ENCODE results near the gene SEMA6D. TPM values are rescaled to one million over a fixed set of nuclear protein-coding genes. Genes with fewer than 3 reads are reported as not detected.

SEMA6D gene
- polyA plus RNA-seq (2012; rRNA removed): 0.30 and 0.47 TPM in 2 replicates
- 0.37 and 0.50 TPM in 2 replicates for polyA plus RNA-seq (2012; cell fraction: cytosol; rRNA removed)
- 0.60 and 0.94 TPM in 2 replicates for polyA plus RNA-seq (2012; cell fraction: nucleus; rRNA removed)

- peak within 1 kb of the TSS; percentile 45 to 64 for H3K4me3 ChIP-seq (ENCODE audit: low read depth in 2 of 2, low read length in 1 of 2)
- H3F3A ChIP-seq (replicated peaks; ENCODE audit: insufficient read depth): no peaks in the 10 kb centered on the region
- peak; percentile 93 for DNase-seq
- ChIA-PET CTCF (interaction anchor here (0.6 to 5.2 kb wide), 39 partner anchors 8 to 568 kb away, joined by 3 to 40 read pairs (median 4); no protein-coding TSS in a partner anchor), POLR2A (interaction anchor here (0.5 to 2.3 kb wide), 5 partner anchors 10 to 824 kb away, joined by 3 to 5 read pairs (median 3); no protein-coding TSS in a partner anchor)
- H3K4me1 ChIP-seq (ENCODE audit: control insufficient read depth in 1 of 2, insufficient read depth in 2 of 2, low read depth in 1 of 2, low read length in 1 of 2): peaks cover 6 to 8% of the 10 kb centered on the region in 2 experiments; a peak in 3 of 4 replicates
- no peaks in the 10 kb centered on the region for H3K9me3 ChIP-seq
- H4K20me1 ChIP-seq (ENCODE audit: insufficient read depth): no peaks in the 10 kb centered on the region
- H3K4me2 ChIP-seq: peak within 1 kb of the TSS; percentile 87
- peak within 1 kb of the TSS; percentile 59; the same call in 1 of the 2 replicates for H2AFZ ChIP-seq (ENCODE audit: low read depth)
- no peaks in the 10 kb centered on the region for H3K36me3 ChIP-seq (replicated peaks in 1 of 2; ENCODE audit: control insufficient read depth in 1 of 2, insufficient read depth in 2 of 2, low read length in 1 of 2)
- TF ChIP-seq MXI1 (IDR thresholded peaks at IDR 0.05; ENCODE audit: low read depth, low read length) (0 out of 2 replicates have a peak, but pooled peaks have one; percentile 50), CTCF (IDR thresholded peaks at IDR 0.05) (peak; percentile 33), RAD21 (IDR thresholded peaks at IDR 0.05; ENCODE audit: low read length) (peak; percentile 42), SMC3 (IDR thresholded peaks at IDR 0.05; ENCODE audit: low read depth, low read length) (peak; percentile 36; the same call in 1 of the 2 replicates), NFIC (IDR thresholded peaks at IDR 0.05; ENCODE audit: borderline replicate concordance) (no peak)
- peak within 1 kb of the TSS in 1 of 2 experiments; percentile 11; a peak in 1 of 4 replicates for H3K27ac ChIP-seq (ENCODE audit: low read depth in 2 of 2, low read length in 1 of 2)
- no peaks in the 10 kb centered on the region for H3K79me2 ChIP-seq (ENCODE audit: insufficient read depth)
- peaks cover 57% of the 10 kb centered on the region for H3K27me3 ChIP-seq (ENCODE audit: insufficient read depth)
- no peak within 1 kb of the TSS for H3K9ac ChIP-seq
- 13% methylated on average over 13 of the region's 40 CpGs for WGBS (ENCODE audit: low lambda C conversion rate)
- H3K9me2 ChIP-seq: no peaks in the 10 kb centered on the region
These were observed at the start of gene SEMA6D for GRCh38 chr15:47717036-47717612. SEMA6D (plus strand) TSS chr15:47717505; CDS start chr15:47759799, 42,294 bp downstream.

GRCh38 chr15:47669221-47669620 is 48.1 kb upstream of the SEMA6D start:
- no peaks in the 10 kb centered on the region for H3K9me2 ChIP-seq
- H3K9ac ChIP-seq: no peak overlapping the region
- H3K4me1 ChIP-seq (ENCODE audit: control insufficient read depth in 1 of 2, insufficient read depth in 2 of 2, low read depth in 1 of 2, low read length in 1 of 2): peaks cover 0 to 12% of the 10 kb centered on the region in 2 experiments; a peak in 2 of 4 replicates
- H3K4me2 ChIP-seq: no peak overlapping the region
- TF ChIP-seq FOXJ3 (CRISPR knock-in tag; IDR thresholded peaks at IDR 0.05) (no peak), RCOR1 (IDR thresholded peaks at IDR 0.05; ENCODE audit: low read length) (no peak), CHD2 (IDR thresholded peaks at IDR 0.05; ENCODE audit: low read length, partially characterized antibody) (no peak), JUND (IDR thresholded peaks at IDR 0.05) (no peak), MEF2A (IDR thresholded peaks at IDR 0.05; ENCODE audit: borderline replicate concordance, low read depth) (no peak), CTCF (IDR thresholded peaks at IDR 0.05) (no peak)
- H2AFZ ChIP-seq (ENCODE audit: low read depth): no peak overlapping the region
- H3K27me3 ChIP-seq (ENCODE audit: insufficient read depth): no peaks in the 10 kb centered on the region
- no peak overlapping the region for H3K27ac ChIP-seq (ENCODE audit: low read depth in 2 of 2, low read length in 1 of 2)
- H3K36me3 ChIP-seq (replicated peaks in 1 of 2; ENCODE audit: control insufficient read depth in 1 of 2, insufficient read depth in 2 of 2, low read length in 1 of 2): no peaks in the 10 kb centered on the region
- 51% methylated on average over 2 of the region's 2 CpGs for WGBS (ENCODE audit: low lambda C conversion rate)
- no peaks in the 10 kb centered on the region for H3K9me3 ChIP-seq
- no peaks in the 10 kb centered on the region for H4K20me1 ChIP-seq (ENCODE audit: insufficient read depth)
- no peak overlapping the region for H3K4me3 ChIP-seq (ENCODE audit: low read depth in 2 of 2, low read length in 1 of 2)
- ChIA-PET CTCF (no interaction called here), POLR2A (no interaction called here)
- no peak for DNase-seq
- H3K79me2 ChIP-seq (ENCODE audit: insufficient read depth): no peaks in the 10 kb centered on the region
- H3F3A ChIP-seq (replicated peaks; ENCODE audit: insufficient read depth): no peaks in the 10 kb centered on the region

Data from SK-N-SH (cell line).